H9 (cell line): ENCODE results near the gene RPL39L. TPM values are rescaled to one million over a fixed set of nuclear protein-coding genes. Genes with fewer than 3 reads are reported as not detected.

Source experiments
- DNase-seq: peaks from one replicate; pipeline ENCODE4 v3.0.0-alpha.2; 2017
- H2AFZ ChIP-seq: one replicate; pipeline ENCODE4 v1.6.1; 2013; ENCODE audit warnings: mild to moderate bottlenecking, low read length, control low read depth, moderate library complexity
- H2AK5ac ChIP-seq: 2 replicates; pipeline ENCODE4 v1.6.1; 2013; ENCODE audit warnings: low read length, control low read depth, mixed read lengths; ENCODE audit not compliant: insufficient read length
- H2BK120ac ChIP-seq: one replicate; pipeline ENCODE4 v1.6.1; 2013; ENCODE audit warnings: low read depth, mild to moderate bottlenecking, low read length, control low read depth, inconsistent platforms; ENCODE audit not compliant: poor library complexity, severe bottlenecking
- H2BK12ac ChIP-seq: 2 replicates; pipeline ENCODE4 v1.6.1; 2013; ENCODE audit warnings: low read length, control low read depth, mixed read lengths, low read depth; ENCODE audit not compliant: insufficient read length
- H2BK15ac ChIP-seq: 2 replicates; pipeline ENCODE4 v1.6.1; 2013; ENCODE audit warnings: low read depth, low read length, control low read depth
- H2BK20ac ChIP-seq: one replicate; pipeline ENCODE4 v1.6.1; 2013; ENCODE audit warnings: low read depth, mild to moderate bottlenecking, low read length, control low read depth, inconsistent platforms; ENCODE audit not compliant: poor library complexity, severe bottlenecking
- H2BK5ac ChIP-seq: 2 replicates; pipeline ENCODE4 v1.6.1; 2013; ENCODE audit warnings: low read length, control low read depth, mixed read lengths; ENCODE audit not compliant: insufficient read length
- H3K14ac ChIP-seq: 2 replicates; pipeline ENCODE4 v1.6.1; 2013; ENCODE audit warnings: low read length, control low read depth; ENCODE audit not compliant: insufficient read depth
- H3K18ac ChIP-seq: 2 replicates; pipeline ENCODE4 v1.6.1; 2013; ENCODE audit warnings: low read depth, mild to moderate bottlenecking, mixed read lengths, low read length, control low read depth; ENCODE audit not compliant: insufficient read length
- H3K23ac ChIP-seq: 2 replicates; pipeline ENCODE4 v1.6.1; 2013; ENCODE audit warnings: low read length, control low read depth, mixed read lengths, low read depth; ENCODE audit not compliant: insufficient read length
- H3K23me2 ChIP-seq: 2 replicates; pipeline ENCODE4 v1.6.1; 2013; ENCODE audit warnings: low read depth, mild to moderate bottlenecking, mixed read lengths, low read length, control low read depth; ENCODE audit not compliant: insufficient read length, poor library complexity, severe bottlenecking
- H3K27ac ChIP-seq: 2 replicates; pipeline ENCODE4 v1.5.1; 2013; ENCODE audit warnings: low read length, control low read depth, mixed read lengths, low read depth; ENCODE audit not compliant: insufficient read length
- H3K27me3 ChIP-seq: 2 replicates; pipeline ENCODE4 v1.6.1; 2013; ENCODE audit warnings: low read length, control low read depth, inconsistent platforms; ENCODE audit not compliant: insufficient read depth
- H3K4ac ChIP-seq: 2 replicates; pipeline ENCODE4 v1.6.1; 2013; ENCODE audit warnings: low read depth, mild to moderate bottlenecking, control low read depth, inconsistent platforms, low read length, moderate library complexity
- H3K4me1 ChIP-seq: 2 replicates; pipeline ENCODE4 v1.6.1; 2013; ENCODE audit warnings: low read length, control low read depth, inconsistent platforms; ENCODE audit not compliant: insufficient read depth
- H3K4me2 ChIP-seq: 2 replicates; pipeline ENCODE4 v1.6.1; 2013; ENCODE audit warnings: low read length, control low read depth, mixed read lengths; ENCODE audit not compliant: insufficient read length, insufficient read depth
- H3K56ac ChIP-seq: 2 replicates; pipeline ENCODE4 v1.6.1; 2013; ENCODE audit warnings: low read depth, mild to moderate bottlenecking, mixed read lengths, low read length, control low read depth; ENCODE audit not compliant: insufficient read length
- H3K79me1 ChIP-seq: 2 replicates; pipeline ENCODE4 v1.6.1; 2013; ENCODE audit warnings: low read depth, mild to moderate bottlenecking, moderate library complexity, low read length, control low read depth, inconsistent platforms; ENCODE audit not compliant: insufficient read depth, poor library complexity, severe bottlenecking
- H3K79me2 ChIP-seq: 2 replicates; pipeline ENCODE4 v1.6.1; 2013; ENCODE audit warnings: low read length, control low read depth, inconsistent platforms; ENCODE audit not compliant: insufficient read depth
- H3K9ac ChIP-seq: 2 replicates; pipeline ENCODE4 v1.6.1; 2013; ENCODE audit warnings: low read length, control low read depth, mixed read lengths; ENCODE audit not compliant: insufficient read length; ENCODE audit errors: extremely low read depth
- H3K9me3 ChIP-seq: one replicate; pipeline ENCODE4 v1.6.1; 2013; ENCODE audit warnings: low read depth, low read length, inconsistent platforms; ENCODE audit not compliant: control insufficient read depth
- H3T11ph ChIP-seq: one replicate; pipeline ENCODE4 v1.6.1; 2013; ENCODE audit warnings: mild to moderate bottlenecking, low read length, control low read depth, inconsistent platforms
- H4K20me1 ChIP-seq: one replicate; pipeline ENCODE4 v1.6.1; 2013; ENCODE audit not compliant: control insufficient read depth, insufficient read length, insufficient read depth
- H4K5ac ChIP-seq: 2 replicates; pipeline ENCODE4 v1.6.1; 2013; ENCODE audit warnings: low read depth, mild to moderate bottlenecking, mixed read lengths, low read length, control low read depth; ENCODE audit not compliant: insufficient read length
- H4K8ac ChIP-seq: replicated peaks from 2 replicates; pipeline ENCODE4 v1.6.1; 2013; ENCODE audit warnings: low read length, control low read depth, mixed read lengths, low read depth; ENCODE audit not compliant: insufficient read length
- H4K91ac ChIP-seq: 2 replicates; pipeline ENCODE4 v1.6.1; 2013; ENCODE audit warnings: low read depth, mild to moderate bottlenecking, moderate library complexity, mixed read lengths, low read length, control low read depth; ENCODE audit not compliant: insufficient read length
- H3K27ac Mint-ChIP-seq, 3 experiments: 2 replicates in 2 of 3; 3 replicates in 1 of 3; pipeline ENCODE4 v1.8.0; 2020 to 2021; ENCODE audit warnings: mixed read lengths in 3 of 3, mild to moderate bottlenecking in 1 of 3, moderate library complexity in 1 of 3
- H3K27me3 Mint-ChIP-seq: 2 replicates; pipeline ENCODE4 v1.8.0; 2021; ENCODE audit warnings: low read depth, mild to moderate bottlenecking, moderate library complexity, mixed read lengths
- H3K36me3 Mint-ChIP-seq, 3 experiments: 2 replicates in 2 of 3; 3 replicates in 1 of 3; pipeline ENCODE4 v1.8.0; 2020 to 2021; ENCODE audit warnings: low read depth in 3 of 3, mixed read lengths in 3 of 3; ENCODE audit not compliant: insufficient read depth in 1 of 3
- H3K4me1 Mint-ChIP-seq, 2 experiments: 2 replicates each; pipeline ENCODE4 v1.8.0; 2020; ENCODE audit warnings: mixed read lengths in 2 of 2
- H3K4me3 Mint-ChIP-seq, 2 experiments: 2 replicates in 1 of 2; 3 replicates in 1 of 2; pipeline ENCODE4 v1.8.0; 2020 to 2021; ENCODE audit warnings: mild to moderate bottlenecking in 2 of 2, mixed read lengths in 2 of 2, moderate library complexity in 1 of 2
- H3K9me3 Mint-ChIP-seq, 2 experiments: 2 replicates in 1 of 2; 3 replicates in 1 of 2; pipeline ENCODE4 v1.8.0; 2020; ENCODE audit warnings: mild to moderate bottlenecking in 2 of 2, mixed read lengths in 2 of 2, moderate library complexity in 1 of 2
- WGBS: extraction: QIAGEN DNeasy Blood & Tissue Kit; methylation state at CpG from one replicate; pipeline ENCODE4 v1.1.7; 2013; ENCODE audit warnings: missing lambda C conversion rate, low lambda C conversion rate, mixed read lengths; ENCODE audit not compliant: insufficient read length; ENCODE audit errors: extremely low coverage; 5-methylcytosine and 5-hydroxymethylcytosine counted together
- total RNA-seq: library from RNA; stranded (reverse); gene quantifications from 2 replicates; pipeline ENCODE4 v1.2.1, GENCODE V29; 2021
- TF ChIP-seq, protein P1 (sequence below): fragments of 200-600 bp; sonication (generic); conservative IDR thresholded peaks from 3 replicates; pipeline ENCODE4 v1.8.0; 2021; ENCODE audit warnings: antibody characterized with exemption, mild to moderate bottlenecking

Gene RPL39L
- total RNA-seq, 1 experiment from 2014 or later: 71.7 TPM

DNA sequence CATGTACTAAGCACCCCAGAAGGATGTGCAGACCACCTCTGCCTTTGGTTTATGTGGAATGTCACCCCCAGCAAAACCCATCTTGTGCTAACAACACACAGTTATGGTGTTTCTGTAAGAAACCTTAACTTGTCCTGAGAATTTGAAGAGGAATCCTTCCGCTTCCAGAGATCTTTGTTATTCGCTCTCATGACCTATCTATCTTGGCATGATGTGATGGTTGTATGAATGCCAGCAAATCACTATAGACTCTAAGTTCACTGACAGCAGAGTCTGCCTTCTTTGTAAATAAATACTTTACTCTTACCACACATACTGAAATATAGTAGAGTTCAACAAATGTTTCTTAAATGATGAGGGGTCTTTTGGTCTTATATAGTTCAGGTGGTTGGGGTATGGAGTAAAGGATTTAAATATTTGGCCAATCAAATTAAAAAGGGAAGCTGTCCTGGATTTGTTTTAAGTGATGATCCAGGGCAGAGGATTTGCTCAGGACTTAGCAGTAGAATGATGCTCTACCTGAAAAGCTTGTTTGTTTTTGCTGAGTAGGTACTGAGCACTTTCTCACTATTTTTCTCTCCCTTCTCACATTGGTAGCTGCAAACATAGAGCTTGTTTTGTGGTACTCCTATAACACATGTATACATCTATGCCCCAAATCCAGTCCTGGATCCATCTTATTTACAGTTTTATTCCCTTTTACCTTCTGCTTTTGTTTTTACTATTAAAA lies 30.1 kb upstream of the RPL39L start:
- peaks cover 9% of the 10 kb centered on the region; the same call in 1 of the 2 replicates for H3K4me1 ChIP-seq
- H4K5ac ChIP-seq: no peak overlapping the region
- no peak overlapping the region for H2BK120ac ChIP-seq
- no peak overlapping the region for H3K27ac ChIP-seq
- no peak for DNase-seq
- H2BK20ac ChIP-seq: no peak overlapping the region
- no peak overlapping the region for H2BK5ac ChIP-seq
- no peak overlapping the region for H3K4ac ChIP-seq
- H2AFZ ChIP-seq: no peak overlapping the region
- H2BK12ac ChIP-seq: no peak overlapping the region
- H4K8ac ChIP-seq: no peak overlapping the region
- H2AK5ac ChIP-seq: no peak overlapping the region
- Mint-ChIP-seq H3K27me3 (no peaks in the 10 kb centered on the region), H3K9me3 (peaks cover 0 to 7% of the 10 kb centered on the region in 2 experiments; a peak in 3 of 5 replicates), H3K27ac (no peak overlapping the region), H3K4me1 (peaks cover 33 to 64% of the 10 kb centered on the region in 2 experiments), H3K36me3 (peaks cover 6 to 50% (median 7%) of the 10 kb centered on the region in 3 experiments), H3K4me3 (no peak overlapping the region)
- no peak overlapping the region for H3K14ac ChIP-seq
- no CpG with 5 or more reads among the region's 2 CpGs for WGBS
- no peak overlapping the region for H2BK15ac ChIP-seq
- no peaks in the 10 kb centered on the region for H4K20me1 ChIP-seq
- H3K23me2 ChIP-seq: no peaks in the 10 kb centered on the region
- H3K9me3 ChIP-seq: no peaks in the 10 kb centered on the region
- no peak overlapping the region for H3K9ac ChIP-seq
- H3K27me3 ChIP-seq: no peaks in the 10 kb centered on the region
- TF ChIP-seq, protein P1, sequence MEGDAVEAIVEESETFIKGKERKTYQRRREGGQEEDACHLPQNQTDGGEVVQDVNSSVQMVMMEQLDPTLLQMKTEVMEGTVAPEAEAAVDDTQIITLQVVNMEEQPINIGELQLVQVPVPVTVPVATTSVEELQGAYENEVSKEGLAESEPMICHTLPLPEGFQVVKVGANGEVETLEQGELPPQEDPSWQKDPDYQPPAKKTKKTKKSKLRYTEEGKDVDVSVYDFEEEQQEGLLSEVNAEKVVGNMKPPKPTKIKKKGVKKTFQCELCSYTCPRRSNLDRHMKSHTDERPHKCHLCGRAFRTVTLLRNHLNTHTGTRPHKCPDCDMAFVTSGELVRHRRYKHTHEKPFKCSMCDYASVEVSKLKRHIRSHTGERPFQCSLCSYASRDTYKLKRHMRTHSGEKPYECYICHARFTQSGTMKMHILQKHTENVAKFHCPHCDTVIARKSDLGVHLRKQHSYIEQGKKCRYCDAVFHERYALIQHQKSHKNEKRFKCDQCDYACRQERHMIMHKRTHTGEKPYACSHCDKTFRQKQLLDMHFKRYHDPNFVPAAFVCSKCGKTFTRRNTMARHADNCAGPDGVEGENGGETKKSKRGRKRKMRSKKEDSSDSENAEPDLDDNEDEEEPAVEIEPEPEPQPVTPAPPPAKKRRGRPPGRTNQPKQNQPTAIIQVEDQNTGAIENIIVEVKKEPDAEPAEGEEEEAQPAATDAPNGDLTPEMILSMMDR: no peak
- H3K79me2 ChIP-seq: no peaks in the 10 kb centered on the region
- no peak overlapping the region for H3K4me2 ChIP-seq
- H3K18ac ChIP-seq: no peak overlapping the region
- H3K23ac ChIP-seq: no peak overlapping the region
- no peak overlapping the region for H4K91ac ChIP-seq
- H3T11ph ChIP-seq: no peak overlapping the region
- H3K56ac ChIP-seq: no peak overlapping the region
- H3K79me1 ChIP-seq: no peaks in the 10 kb centered on the region
